GM19240 (cell line): ENCODE results near the gene DSC2.

Experiments used
- DNase-seq: peaks from one replicate; pipeline ENCODE4 v3.0.0; 2011; ENCODE audit warnings: low spot score; ENCODE audit not compliant: insufficient read length

The DSC2 gene

DNA sequence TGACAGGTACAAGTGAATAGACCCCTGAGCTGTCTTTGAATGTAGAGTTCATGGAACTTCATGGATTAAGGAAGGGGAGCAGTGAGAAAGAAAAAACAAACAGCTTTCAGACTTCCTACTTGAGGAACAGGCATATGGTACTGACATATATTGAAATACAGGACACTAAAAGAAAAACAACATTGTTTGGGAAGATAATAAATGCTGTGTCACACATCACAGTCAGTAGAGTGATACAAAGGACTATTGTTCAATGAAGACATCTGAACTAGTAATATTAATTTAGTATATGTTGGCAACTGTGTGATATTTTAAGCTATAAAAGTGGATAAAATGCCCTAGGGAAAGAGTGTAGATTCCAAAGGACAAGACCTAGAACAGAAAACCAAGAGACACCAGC lies 3.3 kb downstream of the DSC2 start:
- no peak for DNase-seq

DNA sequence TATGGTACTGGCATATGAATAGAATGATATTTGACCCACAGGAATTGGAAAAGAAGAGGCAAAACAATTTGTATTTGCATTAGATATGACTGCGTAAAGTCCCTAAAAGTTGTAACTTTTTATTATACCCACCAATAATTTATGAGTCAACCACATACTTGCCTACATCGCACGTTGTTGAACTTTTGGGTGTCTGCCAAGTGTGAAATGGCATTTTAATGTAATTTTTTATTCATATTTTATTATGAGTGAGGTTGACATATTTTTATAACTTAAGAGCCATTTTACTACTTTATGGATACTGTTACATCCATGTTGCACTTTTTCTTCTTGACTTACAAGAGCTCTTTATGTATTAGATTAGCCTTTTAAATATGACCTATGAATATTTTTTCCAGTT lies 4.6 kb downstream of the DSC2 start:
- DNase-seq: no peak

DNA sequence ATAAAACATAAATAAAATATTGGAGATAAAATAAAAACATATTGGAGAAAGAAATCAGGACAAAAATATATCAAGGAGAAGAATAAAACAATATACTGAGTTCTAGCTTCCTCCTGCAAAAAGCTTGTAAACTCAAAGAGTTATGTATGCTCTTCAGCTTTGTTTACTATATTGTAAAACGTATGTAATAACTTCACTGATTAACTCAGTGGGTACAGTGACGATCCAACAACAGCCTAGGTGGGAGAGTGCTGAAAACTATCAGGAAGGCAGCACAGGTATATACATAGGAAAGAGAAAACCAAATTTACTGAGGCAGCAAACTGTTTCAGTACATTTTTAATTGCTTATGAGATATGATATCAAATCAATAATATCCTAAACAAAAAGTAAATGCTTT lies 8.3 kb downstream of the DSC2 start:
- no peak for DNase-seq

GRCh38 chr18:31093294-31093693 lies 8.9 kb downstream of the DSC2 start:
- DNase-seq: no peak

DNA sequence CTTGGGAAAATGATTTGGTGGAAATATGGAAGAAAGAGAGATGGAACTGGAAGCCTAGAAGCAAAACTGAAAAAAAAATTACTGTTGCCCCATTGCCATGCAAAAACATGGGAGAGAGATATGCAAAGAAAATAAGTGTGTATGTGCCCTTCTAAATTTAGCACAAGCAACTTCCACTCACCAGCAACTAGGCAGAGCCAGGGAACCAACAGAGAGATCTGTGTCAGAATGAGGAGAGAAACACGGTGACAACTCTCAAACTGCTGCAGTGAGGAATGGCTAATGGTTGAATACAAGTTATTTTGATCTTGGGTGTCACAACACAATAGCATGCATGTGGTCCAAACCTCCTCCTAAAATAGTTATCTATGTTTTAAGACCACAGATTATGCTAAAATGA lies 10.9 kb downstream of the DSC2 start:
- DNase-seq: no peak

DNA sequence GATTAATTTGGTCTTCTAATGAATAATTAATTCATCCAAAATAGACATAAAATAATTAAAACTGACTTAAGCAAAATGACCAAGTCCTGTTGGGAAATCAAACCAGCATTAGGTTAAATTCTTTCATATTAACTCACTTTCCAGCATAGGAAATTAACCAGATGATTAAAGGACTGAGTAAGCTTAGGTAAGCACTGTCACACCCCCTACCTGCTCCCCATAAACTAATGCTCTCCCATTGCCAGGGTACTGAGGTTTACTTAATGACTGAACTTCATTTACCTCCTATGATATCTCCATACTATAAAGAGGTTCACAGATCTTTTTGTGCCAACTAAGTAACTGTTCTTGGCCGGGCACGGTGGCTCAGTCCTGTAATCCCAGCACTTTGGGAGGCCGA lies 13.7 kb downstream of the DSC2 start:
- no peak for DNase-seq

- DNase-seq: no peak
Measured at GRCh38 chr18:31079973-31080372, 22.2 kb downstream of the DSC2 start.

DNA sequence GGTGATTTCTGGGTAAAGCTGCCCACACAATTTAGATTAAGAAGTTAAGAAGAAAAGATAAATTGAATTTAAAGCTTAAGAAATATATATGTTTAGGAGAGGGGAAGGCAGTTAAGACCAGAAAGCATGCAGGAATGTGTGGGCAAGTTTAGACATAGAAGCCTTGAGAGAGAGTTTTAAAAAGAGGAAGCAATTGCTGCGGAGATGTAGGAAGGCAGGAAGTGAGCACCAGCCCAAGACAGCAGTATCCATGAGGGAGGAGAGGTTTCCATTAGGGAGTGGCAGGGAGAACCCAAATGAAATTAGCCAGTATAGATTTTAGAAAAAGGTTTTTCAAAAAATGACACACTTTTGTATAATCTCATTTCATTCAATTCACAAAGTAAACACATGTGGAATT lies 24.3 kb downstream of the DSC2 start:
- no peak for DNase-seq

DNA sequence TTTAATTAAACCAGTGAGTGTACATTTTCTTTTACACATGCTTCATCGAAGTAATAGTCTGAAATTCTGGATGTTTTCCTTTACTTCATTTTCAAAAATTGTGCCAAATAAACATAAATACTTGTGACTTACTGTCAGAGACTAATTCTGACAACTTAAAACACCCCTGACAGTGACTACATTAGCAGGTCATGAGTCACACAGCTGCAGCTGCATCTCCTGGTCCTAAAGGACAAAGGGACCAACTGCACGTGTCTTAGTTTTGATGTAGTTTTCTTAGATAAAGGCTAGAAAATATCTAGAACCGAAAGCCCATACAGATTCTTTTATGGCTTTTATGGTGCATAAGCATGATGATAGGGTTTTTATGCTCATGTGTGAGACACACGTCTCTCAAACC lies 30.0 kb downstream of the DSC2 start:
- no peak for DNase-seq

- DNase-seq: no peak
Measured at GRCh38 chr18:31070206-31070605, 32.0 kb downstream of the DSC2 start.

GRCh38 chr18:31066266-31066665 lies 36.0 kb downstream of the DSC2 start:
- DNase-seq: no peak

- no peak for DNase-seq
Measured at GRCh38 chr18:31065036-31065773, 37.0 kb downstream of the DSC2 start.

GRCh38 chr18:31064130-31064529 lies 38.1 kb downstream of the DSC2 start:
- DNase-seq: no peak

- DNase-seq: no peak
Measured at GRCh38 chr18:31061945-31062344, 40.3 kb downstream of the DSC2 start.

- DNase-seq: no peak
Measured at GRCh38 chr18:31058897-31059296, 43.3 kb downstream of the DSC2 start.

GRCh38 chr18:31057917-31058316 lies 44.3 kb downstream of the DSC2 start:
- DNase-seq: no peak

DNA sequence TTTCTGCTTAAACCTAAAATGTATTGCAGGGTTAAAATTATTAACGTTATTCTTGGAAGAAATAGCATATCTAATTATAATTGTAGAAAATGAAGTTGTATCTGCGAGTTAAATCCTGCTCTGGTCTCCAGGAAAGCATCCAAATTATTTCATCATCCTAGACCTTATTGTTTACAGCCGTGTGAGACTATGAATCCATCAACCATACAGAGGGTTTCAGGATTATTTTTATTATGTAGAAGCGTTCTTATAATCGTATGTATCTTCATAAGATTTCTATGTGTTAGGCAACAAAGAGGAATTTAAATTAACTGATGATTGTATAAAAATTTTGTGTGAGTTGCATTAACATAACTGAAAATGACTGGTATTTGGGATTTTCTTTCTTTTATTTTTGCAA lies 45.2 kb downstream of the DSC2 start:
- no peak for DNase-seq

DNA sequence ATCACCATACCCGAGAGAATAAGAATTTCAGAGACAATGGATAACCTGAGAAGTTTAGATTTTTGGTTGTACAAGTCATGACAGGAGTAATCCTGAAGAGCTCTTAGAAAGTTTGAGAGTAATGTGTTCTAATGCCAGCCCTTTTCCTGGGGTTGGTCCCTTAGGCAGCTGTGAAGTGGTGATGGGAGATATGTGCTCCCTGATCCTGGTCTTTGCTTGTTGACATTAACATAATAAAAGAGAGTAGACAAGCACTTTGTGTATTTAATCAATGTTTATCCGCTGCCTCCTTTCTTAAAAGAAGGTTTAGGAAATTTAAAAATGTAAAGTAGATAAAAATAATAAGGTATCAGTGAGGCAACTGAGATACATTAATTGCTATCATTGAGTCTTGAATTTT lies 45.9 kb downstream of the DSC2 start:
- DNase-seq: no peak

- no peak for DNase-seq
Measured at GRCh38 chr18:31050635-31051034, 51.6 kb downstream of the DSC2 start.

DNA sequence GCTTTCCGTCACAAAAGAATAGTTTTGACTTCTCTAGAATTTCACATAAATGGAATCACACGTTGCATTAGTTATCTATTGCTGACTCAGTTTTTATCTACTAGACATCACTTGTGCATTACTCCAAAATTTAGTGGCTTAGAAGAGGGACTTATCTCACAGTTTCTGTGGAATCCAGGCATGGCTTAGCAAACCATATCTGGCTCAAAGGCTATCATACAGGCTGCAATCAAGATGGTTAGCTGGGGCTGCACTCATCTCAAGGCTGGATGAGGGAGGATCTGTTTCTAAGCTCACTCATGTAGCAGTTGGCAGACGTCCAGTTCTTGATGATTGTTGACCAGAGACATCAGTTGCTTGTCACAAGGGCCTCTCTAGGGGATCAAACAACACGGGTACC lies 53.0 kb downstream of the DSC2 start:
- no peak for DNase-seq

GRCh38 chr18:31048216-31048615 lies 54.0 kb downstream of the DSC2 start:
- no peak for DNase-seq

DNA sequence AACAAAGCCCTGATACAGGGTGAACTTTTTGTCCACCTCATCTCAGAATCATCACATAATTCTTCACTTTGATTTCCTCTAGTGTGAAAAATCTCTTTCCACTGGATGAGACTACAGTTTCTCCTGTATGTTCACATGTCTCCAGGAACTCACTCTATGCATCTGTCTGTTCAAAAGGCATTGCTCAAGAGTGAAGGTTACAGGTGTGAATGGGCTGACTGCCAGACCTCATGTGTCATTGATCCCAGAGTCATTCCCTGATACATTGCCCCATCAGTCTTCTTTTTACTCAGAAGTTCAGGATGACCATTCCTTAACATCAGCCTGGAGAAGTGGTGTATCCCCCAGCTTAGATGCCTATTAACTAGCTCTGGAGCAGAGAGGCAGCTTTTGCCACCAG lies 55.3 kb downstream of the DSC2 start:
- DNase-seq: no peak

DNA sequence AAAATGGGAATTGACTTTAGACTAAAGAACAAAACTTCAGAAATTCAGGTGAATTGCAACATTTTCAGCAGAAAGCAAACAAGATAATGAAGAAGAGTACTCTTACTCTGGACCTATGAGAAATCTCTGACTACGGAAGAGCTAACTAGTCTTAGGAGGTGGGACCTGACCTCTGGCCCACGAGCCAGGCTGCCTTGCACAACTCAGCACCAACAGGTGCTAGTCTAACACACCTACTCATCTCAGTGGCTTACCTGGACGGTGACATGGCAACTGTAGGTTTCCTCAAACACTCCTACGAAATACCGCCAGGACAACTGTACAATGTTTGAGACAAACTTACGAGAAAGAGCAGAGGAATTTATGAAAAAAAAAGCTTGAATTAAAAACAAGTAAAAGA lies 56.6 kb downstream of the DSC2 start:
- no peak for DNase-seq

DNA sequence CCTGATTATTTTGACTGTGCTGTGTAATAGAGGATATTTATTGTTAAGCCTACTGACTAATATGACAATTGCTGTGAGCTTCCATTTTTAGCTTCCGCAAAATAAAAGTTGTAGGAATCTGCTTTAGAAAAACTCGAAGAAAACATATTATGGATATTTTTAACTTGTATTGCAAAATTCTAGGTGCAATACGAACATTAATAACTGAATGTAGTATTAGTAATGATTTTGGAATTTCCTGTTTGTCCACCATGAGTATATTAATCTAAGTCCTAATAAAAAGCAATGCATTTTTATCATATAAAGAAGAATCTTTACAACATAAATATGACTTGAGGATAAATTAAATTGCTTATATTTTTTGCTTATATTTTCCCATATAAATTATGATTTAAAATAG lies 57.3 kb downstream of the DSC2 start:
- no peak for DNase-seq
